Measurements from ENCODE around the gene PSMD6.

Gene PSMD6

GRCh38 chr3:64009528-64009927 is 13.8 kb downstream of the PSMD6 start:
- Mint-ChIP-seq H3K36me3 (ENCODE audit: low read depth) (peaks cover 38% of the 10 kb centered on the region), H3K4me3 (no peak overlapping the region), H3K9me3 (no peaks in the 10 kb centered on the region), H3K27me3 (ENCODE audit: low read depth) (no peaks in the 10 kb centered on the region), H3K4me1 (ENCODE audit: low read depth) (peaks cover 16% of the 10 kb centered on the region), H3K27ac (peak overlapping the region; percentile 2)

GRCh38 chr3:64008487-64009351 is 14.6 kb downstream of the PSMD6 start:
- H3K4me1 Mint-ChIP-seq (ENCODE audit: low read depth) = peaks cover 13% of the 10 kb centered on the region

GRCh38 chr3:64008017-64008416 is 15.3 kb downstream of the PSMD6 start:
- Mint-ChIP-seq H3K27ac (no peak overlapping the region), H3K36me3 (ENCODE audit: low read depth) (peaks cover 29% of the 10 kb centered on the region), H3K4me1 (ENCODE audit: low read depth) (peaks cover 11% of the 10 kb centered on the region), H3K4me3 (no peak overlapping the region), H3K9me3 (no peaks in the 10 kb centered on the region), H3K27me3 (ENCODE audit: low read depth) (no peaks in the 10 kb centered on the region)

More at GRCh38 chr3:64008487-64009351, 14.6 kb downstream of the PSMD6 start:
- Mint-ChIP-seq H3K36me3 (ENCODE audit: low read depth) (peaks cover 31% of the 10 kb centered on the region), H3K27me3 (ENCODE audit: low read depth) (no peaks in the 10 kb centered on the region), H3K4me3 (no peak overlapping the region), H3K9me3 (no peaks in the 10 kb centered on the region), H3K27ac (no peak overlapping the region)

- Mint-ChIP-seq H3K27me3 (ENCODE audit: low read depth) (no peaks in the 10 kb centered on the region), H3K9me3 (no peaks in the 10 kb centered on the region), H3K27ac (no peak overlapping the region), H3K36me3 (ENCODE audit: low read depth) (peaks cover 35% of the 10 kb centered on the region), H3K4me1 (ENCODE audit: low read depth) (peaks cover 2% of the 10 kb centered on the region), H3K4me3 (no peak overlapping the region)
Observed at GRCh38 chr3:64003589-64003988, 19.7 kb downstream of the PSMD6 start.

- no peaks in the 10 kb centered on the region for H3K9me3 Mint-ChIP-seq
- H3K27me3 Mint-ChIP-seq (ENCODE audit: low read depth) = no peaks in the 10 kb centered on the region
- no peak overlapping the region for H3K27ac Mint-ChIP-seq
- H3K4me3 Mint-ChIP-seq = no peak overlapping the region
- peaks cover 2% of the 10 kb centered on the region for H3K4me1 Mint-ChIP-seq (ENCODE audit: low read depth)
- H3K36me3 Mint-ChIP-seq (ENCODE audit: low read depth) = peaks cover 43% of the 10 kb centered on the region
Observed at GRCh38 chr3:64002233-64002632, 21.1 kb downstream of the PSMD6 start.

- peaks cover 59% of the 10 kb centered on the region for H3K36me3 Mint-ChIP-seq (ENCODE audit: low read depth)
- no peaks in the 10 kb centered on the region for H3K27me3 Mint-ChIP-seq (ENCODE audit: low read depth)
- H3K4me1 Mint-ChIP-seq (ENCODE audit: low read depth) = peaks cover 2% of the 10 kb centered on the region
- H3K27ac Mint-ChIP-seq = no peak overlapping the region
- no peaks in the 10 kb centered on the region for H3K9me3 Mint-ChIP-seq
- no peak overlapping the region for H3K4me3 Mint-ChIP-seq
Observed at GRCh38 chr3:64000453-64001055, 22.7 kb downstream of the PSMD6 start.

- Mint-ChIP-seq H3K4me1 (ENCODE audit: low read depth) (peaks cover 9% of the 10 kb centered on the region), H3K27ac (no peak overlapping the region)
Observed at GRCh38 chr3:63998852-63999754, 24.2 kb downstream of the PSMD6 start.

GRCh38 chr3:63995086-63995485 is 28.2 kb downstream of the PSMD6 start:
- H3K4me1 Mint-ChIP-seq (ENCODE audit: low read depth) = peaks cover 19% of the 10 kb centered on the region
- no peaks in the 10 kb centered on the region for H3K9me3 Mint-ChIP-seq
- H3K36me3 Mint-ChIP-seq (ENCODE audit: low read depth) = peaks cover 72% of the 10 kb centered on the region
- no peak overlapping the region for H3K4me3 Mint-ChIP-seq
- no peaks in the 10 kb centered on the region for H3K27me3 Mint-ChIP-seq (ENCODE audit: low read depth)
- H3K27ac Mint-ChIP-seq = peak overlapping the region; percentile 71

More at GRCh38 chr3:63998852-63999754, 24.2 kb downstream of the PSMD6 start:
- H3K27me3 Mint-ChIP-seq (ENCODE audit: low read depth) = no peaks in the 10 kb centered on the region
- H3K4me3 Mint-ChIP-seq = no peak overlapping the region
- no peaks in the 10 kb centered on the region for H3K9me3 Mint-ChIP-seq
- H3K36me3 Mint-ChIP-seq (ENCODE audit: low read depth) = peaks cover 68% of the 10 kb centered on the region

GRCh38 chr3:63993653-63994079 is 29.6 kb downstream of the PSMD6 start:
- Mint-ChIP-seq H3K36me3 (ENCODE audit: low read depth) (peaks cover 72% of the 10 kb centered on the region), H3K27me3 (ENCODE audit: low read depth) (no peaks in the 10 kb centered on the region), H3K4me3 (no peak overlapping the region), H3K4me1 (ENCODE audit: low read depth) (peaks cover 24% of the 10 kb centered on the region), H3K9me3 (no peaks in the 10 kb centered on the region), H3K27ac (peak overlapping the region; percentile 52)

- no peaks in the 10 kb centered on the region for H3K27me3 Mint-ChIP-seq (ENCODE audit: low read depth)
- H3K27ac Mint-ChIP-seq = peak overlapping the region; percentile 43
- H3K36me3 Mint-ChIP-seq (ENCODE audit: low read depth) = peaks cover 70% of the 10 kb centered on the region
- peaks cover 27% of the 10 kb centered on the region for H3K4me1 Mint-ChIP-seq (ENCODE audit: low read depth)
- no peak overlapping the region for H3K4me3 Mint-ChIP-seq
- H3K9me3 Mint-ChIP-seq = no peaks in the 10 kb centered on the region
Observed at GRCh38 chr3:63992516-63993209, 30.6 kb downstream of the PSMD6 start.

- H3K36me3 Mint-ChIP-seq (ENCODE audit: low read depth) = peaks cover 65% of the 10 kb centered on the region
Observed at GRCh38 chr3:63991666-63992065, 31.6 kb downstream of the PSMD6 start.

GRCh38 chr3:63990733-63991132 is 32.6 kb downstream of the PSMD6 start:
- peaks cover 33% of the 10 kb centered on the region for H3K4me1 Mint-ChIP-seq (ENCODE audit: low read depth)
- H3K9me3 Mint-ChIP-seq = no peaks in the 10 kb centered on the region
- no peaks in the 10 kb centered on the region for H3K27me3 Mint-ChIP-seq (ENCODE audit: low read depth)
- no peak overlapping the region for H3K27ac Mint-ChIP-seq
- peaks cover 59% of the 10 kb centered on the region for H3K36me3 Mint-ChIP-seq (ENCODE audit: low read depth)
- no peak overlapping the region for H3K4me3 Mint-ChIP-seq

More at GRCh38 chr3:63991666-63992065, 31.6 kb downstream of the PSMD6 start:
- Mint-ChIP-seq H3K4me3 (no peak overlapping the region), H3K27ac (no peak overlapping the region), H3K4me1 (ENCODE audit: low read depth) (peaks cover 30% of the 10 kb centered on the region), H3K9me3 (no peaks in the 10 kb centered on the region), H3K27me3 (ENCODE audit: low read depth) (no peaks in the 10 kb centered on the region)

GRCh38 chr3:63990204-63990603 is 33.1 kb downstream of the PSMD6 start:
- H3K4me1 Mint-ChIP-seq (ENCODE audit: low read depth) = peaks cover 37% of the 10 kb centered on the region

GRCh38 chr3:63988943-63989342 is 34.4 kb downstream of the PSMD6 start:
- peaks cover 59% of the 10 kb centered on the region for H3K36me3 Mint-ChIP-seq (ENCODE audit: low read depth)
- H3K4me3 Mint-ChIP-seq = no peak overlapping the region
- peak overlapping the region; percentile 0 for H3K27ac Mint-ChIP-seq
- H3K4me1 Mint-ChIP-seq (ENCODE audit: low read depth) = peaks cover 37% of the 10 kb centered on the region
- H3K9me3 Mint-ChIP-seq = no peaks in the 10 kb centered on the region
- H3K27me3 Mint-ChIP-seq (ENCODE audit: low read depth) = no peaks in the 10 kb centered on the region

More at GRCh38 chr3:63990204-63990603, 33.1 kb downstream of the PSMD6 start:
- H3K27ac Mint-ChIP-seq = no peak overlapping the region
- no peaks in the 10 kb centered on the region for H3K9me3 Mint-ChIP-seq
- H3K27me3 Mint-ChIP-seq (ENCODE audit: low read depth) = no peaks in the 10 kb centered on the region
- H3K36me3 Mint-ChIP-seq (ENCODE audit: low read depth) = peaks cover 58% of the 10 kb centered on the region
- H3K4me3 Mint-ChIP-seq = no peak overlapping the region
